ENCODE results near the gene HOXD10.

The HOXD10 gene

DNA sequence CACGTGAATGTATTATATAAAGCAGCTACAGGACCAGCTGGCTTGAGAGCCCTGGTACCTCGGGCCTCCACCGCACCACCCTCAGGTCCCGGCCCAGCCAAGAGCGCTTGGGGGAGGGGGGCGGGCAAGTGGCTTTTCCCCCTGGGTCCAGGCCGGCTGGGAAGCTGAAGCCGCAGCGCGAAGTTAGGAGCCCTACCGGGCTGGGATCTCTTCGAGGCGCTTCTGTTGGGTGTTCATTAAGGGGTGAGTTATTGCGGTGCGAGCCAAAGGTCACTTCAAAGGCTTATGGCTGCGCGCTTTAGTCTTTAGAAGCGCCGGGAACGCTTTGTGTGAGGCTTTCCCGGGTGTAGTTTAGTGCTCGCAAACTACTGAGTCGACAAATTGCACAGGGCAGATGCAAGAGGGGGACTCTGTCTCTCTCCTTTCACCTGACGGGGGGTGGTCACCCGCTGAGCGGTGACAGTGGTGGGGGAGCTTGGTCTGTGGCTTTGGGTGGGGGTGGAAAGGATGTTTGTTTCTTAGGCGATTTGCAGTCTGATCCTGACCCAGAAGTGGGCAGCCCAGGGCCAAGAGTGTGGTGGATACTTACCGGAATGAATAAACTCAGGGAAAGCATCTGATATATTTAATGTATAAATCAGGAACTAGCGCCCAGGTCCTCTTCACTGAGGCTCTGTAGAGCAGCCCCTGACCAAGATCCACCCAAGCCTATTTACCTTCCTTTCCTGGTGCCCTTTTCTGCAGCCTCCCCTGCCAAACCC is 46.5 kb downstream of the HOXD10 start:
- no peak for DNase-seq (ENCODE audit: low read depth, low spot score)
- H3K9me3 ChIP-seq (ENCODE audit: control insufficient read depth, insufficient read depth, low read length) = no peaks in the 10 kb centered on the region
- no peak overlapping the region for H3K27ac ChIP-seq (ENCODE audit: low read length)
- no CpG with 5 or more reads among the region's 29 CpGs for WGBS (ENCODE audit: insufficient coverage, insufficient read length)
- H3K4me3 ChIP-seq (ENCODE audit: low read length) = no peak overlapping the region
- peaks cover 96% of the 10 kb centered on the region for H3K27me3 ChIP-seq (ENCODE audit: control insufficient read depth, insufficient read depth, low read length)
- no peaks in the 10 kb centered on the region for H3K36me3 ChIP-seq (ENCODE audit: control insufficient read depth, insufficient read depth, low read length)
- H3K4me1 ChIP-seq (ENCODE audit: control insufficient read depth, insufficient read depth, low read length) = no peaks in the 10 kb centered on the region

DNA sequence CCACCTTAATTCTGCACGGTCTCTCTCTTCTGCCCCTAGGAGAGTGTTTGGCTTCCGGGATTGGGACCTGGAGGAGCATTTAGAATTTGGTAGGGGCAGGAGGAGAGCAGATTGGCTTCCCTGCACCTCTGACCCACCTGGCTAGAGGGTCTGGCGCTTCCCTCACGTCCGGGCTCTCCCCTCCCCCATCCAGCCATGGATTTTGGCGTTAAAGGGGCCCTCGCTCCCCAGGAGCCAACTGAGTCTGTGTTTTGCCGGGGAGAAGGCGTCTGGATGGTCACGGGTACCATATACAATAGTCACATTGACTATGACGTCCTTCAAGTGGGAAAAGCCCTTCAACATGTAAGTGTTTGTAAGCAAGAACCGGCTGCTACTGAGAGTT is 47.1 kb downstream of the HOXD10 start:
- Histone ChIP-seq H3K27ac (ENCODE audit: low read length) (no peak overlapping the region), H3K27me3 (ENCODE audit: control insufficient read depth, insufficient read depth, low read length) (peaks cover 95% of the 10 kb centered on the region), H3K36me3 (ENCODE audit: control insufficient read depth, insufficient read depth, low read length) (no peaks in the 10 kb centered on the region), H3K9me3 (ENCODE audit: control insufficient read depth, insufficient read depth, low read length) (no peaks in the 10 kb centered on the region), H3K4me3 (ENCODE audit: low read length) (no peak overlapping the region), H3K4me1 (ENCODE audit: control insufficient read depth, insufficient read depth, low read length) (no peaks in the 10 kb centered on the region)
- DNase-seq (ENCODE audit: low read depth, low spot score) = no peak
- WGBS (ENCODE audit: insufficient coverage, insufficient read length) = no CpG with 5 or more reads among the region's 12 CpGs

DNA sequence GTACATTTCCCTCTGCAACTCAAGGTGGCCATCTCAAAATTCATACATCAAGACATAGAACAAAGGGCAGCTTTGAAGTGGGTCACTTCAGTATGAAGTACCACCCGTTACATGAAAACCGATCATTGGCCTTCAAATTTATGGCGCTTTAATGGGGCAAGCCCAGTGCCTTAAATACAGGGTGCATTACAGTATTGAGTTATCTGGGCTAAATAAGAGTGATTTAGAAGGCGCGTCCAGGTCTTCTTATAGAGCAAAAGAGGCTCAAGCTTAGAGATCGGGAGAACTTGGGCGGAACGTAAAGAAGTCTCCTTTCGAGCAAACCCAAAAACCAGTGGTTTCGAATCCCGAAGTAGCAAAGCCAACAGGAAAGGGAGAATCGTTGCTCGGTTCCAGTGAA is 47.6 kb downstream of the HOXD10 start:
- no CpG with 5 or more reads among the region's 13 CpGs for WGBS (ENCODE audit: insufficient coverage, insufficient read length)
- Histone ChIP-seq H3K4me1 (ENCODE audit: control insufficient read depth, insufficient read depth, low read length) (no peaks in the 10 kb centered on the region), H3K4me3 (ENCODE audit: low read length) (no peak overlapping the region), H3K27me3 (ENCODE audit: control insufficient read depth, insufficient read depth, low read length) (peaks cover 96% of the 10 kb centered on the region), H3K9me3 (ENCODE audit: control insufficient read depth, insufficient read depth, low read length) (no peaks in the 10 kb centered on the region), H3K36me3 (ENCODE audit: control insufficient read depth, insufficient read depth, low read length) (no peaks in the 10 kb centered on the region), H3K27ac (ENCODE audit: low read length) (no peak overlapping the region)
- no peak for DNase-seq (ENCODE audit: low read depth, low spot score)

DNA sequence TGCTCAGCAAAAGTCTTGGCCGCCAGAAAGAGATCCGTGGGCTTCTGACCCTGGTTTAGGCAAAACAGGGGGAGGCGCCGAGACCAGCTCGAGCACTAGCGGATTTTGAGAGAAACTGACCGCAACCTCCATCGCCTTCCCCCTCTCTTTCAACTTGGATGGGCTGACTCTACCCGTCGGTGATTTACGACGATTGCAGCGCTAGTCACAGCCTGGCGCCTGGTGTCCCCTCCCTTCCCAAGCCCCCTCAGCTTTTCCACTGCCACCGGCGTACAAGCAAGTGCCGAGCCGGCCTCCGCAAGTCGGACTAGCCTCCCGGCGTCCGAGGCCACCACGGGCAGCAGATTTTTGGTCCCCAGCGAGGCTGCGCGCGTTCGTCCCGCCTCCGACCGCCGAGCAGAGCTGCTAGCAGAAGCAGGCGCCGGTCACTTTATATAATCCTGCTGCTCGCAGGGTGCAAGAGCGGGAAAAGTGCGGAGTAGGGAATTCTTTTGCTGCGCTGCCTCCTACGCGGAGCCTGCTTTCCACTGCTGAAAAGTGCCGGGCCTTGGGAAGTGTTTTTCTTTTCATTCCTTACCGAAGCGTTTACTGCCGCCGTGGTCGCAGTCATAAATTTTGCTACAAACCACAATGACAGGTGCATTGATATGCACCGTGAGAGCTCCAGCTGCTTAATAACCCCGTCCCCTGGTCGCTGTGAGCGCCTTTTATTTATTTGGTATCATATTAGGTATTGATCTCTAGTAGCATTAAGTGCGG is 48.2 kb downstream of the HOXD10 start:
- H3K9me3 ChIP-seq (ENCODE audit: control insufficient read depth, insufficient read depth, low read length) = no peaks in the 10 kb centered on the region
- no peak overlapping the region for H3K27ac ChIP-seq (ENCODE audit: low read length)
- H3K36me3 ChIP-seq (ENCODE audit: control insufficient read depth, insufficient read depth, low read length) = no peaks in the 10 kb centered on the region
- DNase-seq (ENCODE audit: low read depth, low spot score) = no peak
- H3K4me1 ChIP-seq (ENCODE audit: control insufficient read depth, insufficient read depth, low read length) = no peaks in the 10 kb centered on the region
- WGBS (ENCODE audit: insufficient coverage, insufficient read length) = no CpG with 5 or more reads among the region's 52 CpGs
- H3K27me3 ChIP-seq (ENCODE audit: control insufficient read depth, insufficient read depth, low read length) = peaks cover 95% of the 10 kb centered on the region
- H3K4me3 ChIP-seq (ENCODE audit: low read length) = no peak overlapping the region

DNA sequence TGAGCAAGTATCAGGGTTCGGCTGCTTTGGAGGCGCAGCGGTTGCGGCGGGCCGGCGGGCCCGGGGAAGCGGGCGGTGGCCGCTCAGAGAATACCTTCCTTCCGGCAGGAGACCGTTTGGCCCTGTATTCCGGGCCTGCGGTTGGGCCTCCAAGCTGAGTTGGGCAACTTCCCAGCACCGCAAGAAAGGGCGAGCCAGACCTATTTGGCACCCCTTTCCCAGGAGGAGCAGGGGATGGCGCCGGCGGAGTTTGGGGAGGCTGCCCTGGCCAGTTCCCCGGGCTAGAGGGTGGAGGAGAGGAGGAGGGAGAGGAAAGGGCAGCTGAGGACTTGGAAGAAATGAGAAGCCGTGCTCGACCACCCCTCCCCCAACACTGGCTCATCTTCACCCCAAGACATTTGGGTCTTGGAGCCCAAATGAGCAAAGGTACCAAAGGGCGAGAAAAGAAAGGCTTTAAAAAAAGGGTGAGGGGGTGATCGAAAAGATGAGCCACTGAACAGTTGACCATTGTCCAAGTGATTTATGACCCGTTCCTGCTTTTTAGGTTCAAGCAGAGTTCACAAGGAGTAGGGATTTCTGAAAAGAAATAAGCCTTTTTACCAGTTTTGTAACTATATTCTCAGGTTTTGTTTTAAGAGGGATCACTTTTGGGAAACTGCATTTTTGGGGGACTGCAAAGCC is 48.9 kb downstream of the HOXD10 start:
- no CpG with 5 or more reads among the region's 26 CpGs for WGBS (ENCODE audit: insufficient coverage, insufficient read length)
- Histone ChIP-seq H3K36me3 (ENCODE audit: control insufficient read depth, insufficient read depth, low read length) (no peaks in the 10 kb centered on the region), H3K27ac (ENCODE audit: low read length) (no peak overlapping the region), H3K9me3 (ENCODE audit: control insufficient read depth, insufficient read depth, low read length) (no peaks in the 10 kb centered on the region), H3K4me1 (ENCODE audit: control insufficient read depth, insufficient read depth, low read length) (no peaks in the 10 kb centered on the region), H3K27me3 (ENCODE audit: control insufficient read depth, insufficient read depth, low read length) (peaks cover 94% of the 10 kb centered on the region), H3K4me3 (ENCODE audit: low read length) (no peak overlapping the region)
- no peak for DNase-seq (ENCODE audit: low read depth, low spot score)

DNA sequence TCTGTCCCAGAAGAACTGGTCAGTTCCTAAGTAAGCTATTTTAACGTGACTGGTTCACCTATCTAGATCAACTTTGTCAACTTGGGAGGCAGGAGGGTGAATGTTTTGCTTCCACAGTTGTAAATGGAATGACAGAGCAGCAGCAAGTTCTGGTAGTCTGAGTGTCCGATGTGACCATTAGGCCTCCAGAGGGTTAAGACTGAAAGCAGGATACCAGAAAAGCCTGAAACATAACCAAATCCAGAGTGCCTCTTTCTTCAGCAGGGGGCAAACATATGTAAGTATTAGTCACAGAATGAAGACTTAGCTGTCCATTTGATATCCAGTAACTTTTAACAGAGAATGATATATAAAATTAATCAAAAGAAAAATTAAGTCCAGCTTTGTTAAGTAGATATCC is 49.7 kb downstream of the HOXD10 start:
- Histone ChIP-seq H3K36me3 (ENCODE audit: control insufficient read depth, insufficient read depth, low read length) (no peaks in the 10 kb centered on the region), H3K9me3 (ENCODE audit: control insufficient read depth, insufficient read depth, low read length) (no peaks in the 10 kb centered on the region), H3K4me3 (ENCODE audit: low read length) (no peak overlapping the region), H3K27ac (ENCODE audit: low read length) (no peak overlapping the region), H3K27me3 (ENCODE audit: control insufficient read depth, insufficient read depth, low read length) (peaks cover 93% of the 10 kb centered on the region), H3K4me1 (ENCODE audit: control insufficient read depth, insufficient read depth, low read length) (no peaks in the 10 kb centered on the region)
- DNase-seq (ENCODE audit: low read depth, low spot score) = no peak
- WGBS (ENCODE audit: insufficient coverage, insufficient read length) = no CpG with 5 or more reads among the region's 2 CpGs

DNA sequence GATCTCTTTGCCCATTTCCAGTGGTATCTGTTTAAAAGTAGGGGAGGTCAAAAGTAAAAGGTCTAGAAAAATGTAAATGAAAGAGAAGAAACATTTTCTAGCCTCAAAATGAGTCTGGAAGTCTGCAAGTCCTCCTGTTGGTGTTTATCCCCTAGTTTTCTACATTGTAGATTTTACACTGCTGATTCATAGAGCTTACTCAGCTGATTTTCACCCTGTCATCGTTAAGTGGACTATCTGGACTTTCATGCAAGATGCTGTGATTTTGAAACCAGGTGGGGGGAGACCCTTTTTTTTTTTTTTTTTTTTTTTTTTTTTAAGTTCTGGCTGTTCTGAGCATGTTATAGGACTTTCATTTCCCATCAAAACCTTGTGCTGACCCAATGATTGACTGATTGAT is 50.8 kb downstream of the HOXD10 start:
- Histone ChIP-seq H3K27me3 (ENCODE audit: control insufficient read depth, insufficient read depth, low read length) (peaks cover 93% of the 10 kb centered on the region), H3K9me3 (ENCODE audit: control insufficient read depth, insufficient read depth, low read length) (no peaks in the 10 kb centered on the region), H3K27ac (ENCODE audit: low read length) (no peak overlapping the region), H3K36me3 (ENCODE audit: control insufficient read depth, insufficient read depth, low read length) (no peaks in the 10 kb centered on the region), H3K4me3 (ENCODE audit: low read length) (no peak overlapping the region), H3K4me1 (ENCODE audit: control insufficient read depth, insufficient read depth, low read length) (no peaks in the 10 kb centered on the region; the same call in 1 of the 2 replicates)
- no CpG with 5 or more reads among the region's 1 CpG for WGBS (ENCODE audit: insufficient coverage, insufficient read length)
- DNase-seq (ENCODE audit: low read depth, low spot score) = no peak

DNA sequence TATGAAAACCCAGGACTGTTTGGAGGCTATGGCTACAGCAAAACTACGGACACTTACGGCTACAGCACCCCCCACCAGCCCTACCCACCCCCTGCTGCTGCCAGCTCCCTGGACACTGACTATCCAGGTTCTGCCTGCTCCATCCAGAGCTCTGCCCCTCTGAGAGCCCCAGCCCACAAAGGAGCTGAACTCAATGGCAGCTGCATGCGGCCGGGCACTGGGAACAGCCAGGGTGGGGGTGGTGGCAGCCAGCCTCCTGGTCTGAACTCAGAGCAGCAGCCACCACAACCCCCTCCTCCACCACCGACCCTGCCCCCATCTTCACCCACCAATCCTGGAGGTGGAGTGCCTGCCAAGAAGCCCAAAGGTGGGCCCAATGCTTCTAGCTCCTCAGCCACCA is 52.6 kb downstream of the HOXD10 start:
- no CpG with 5 or more reads among the region's 5 CpGs for WGBS (ENCODE audit: insufficient coverage, insufficient read length)
- peaks cover 90% of the 10 kb centered on the region for H3K27me3 ChIP-seq (ENCODE audit: control insufficient read depth, insufficient read depth, low read length)
- no peak for DNase-seq (ENCODE audit: low read depth, low spot score)
- no peaks in the 10 kb centered on the region; the same call in 1 of the 2 replicates for H3K4me1 ChIP-seq (ENCODE audit: control insufficient read depth, insufficient read depth, low read length)
- H3K4me3 ChIP-seq (ENCODE audit: low read length) = no peak overlapping the region
- no peaks in the 10 kb centered on the region for H3K9me3 ChIP-seq (ENCODE audit: control insufficient read depth, insufficient read depth, low read length)
- no peaks in the 10 kb centered on the region for H3K36me3 ChIP-seq (ENCODE audit: control insufficient read depth, insufficient read depth, low read length)
- H3K27ac ChIP-seq (ENCODE audit: low read length) = no peak overlapping the region

Measured in iPS DF 6.9 (cell line).